ENCODE measurements around the gene PAQR4. TPM values are rescaled to one million over a fixed set of nuclear protein-coding genes. Genes with fewer than 3 reads are reported as not detected.

PAQR4 gene
- total RNA-seq, 3 donors from 2014 or later (not counting 1 experiment from before 2014, with no cell fraction given): 2.9 to 4.4 (median 3.5) TPM

GRCh38 chr16:2924901-2925755 lies 44.0 kb upstream of the PAQR4 start:
- Histone ChIP-seq H3K4me1 (ENCODE audit: control insufficient read depth, insufficient read depth, low read length) (peaks cover 7% of the 10 kb centered on the region), H3K36me3 (ENCODE audit: control insufficient read depth, insufficient read depth, low read length) (peaks cover 12% of the 10 kb centered on the region), H3K27ac (ENCODE audit: low read length) (no peak overlapping the region), H3K27me3 (ENCODE audit: control insufficient read depth, insufficient read depth, low read length) (no peaks in the 10 kb centered on the region), H3K4me3 (ENCODE audit: low read length) (no peak overlapping the region), H3K9me3 (ENCODE audit: control insufficient read depth, insufficient read depth, low read length) (no peaks in the 10 kb centered on the region)
- no peak overlapping the region for H3K27ac Mint-ChIP-seq
- no peaks in the 10 kb centered on the region for H3K27me3 Mint-ChIP-seq (ENCODE audit: low read depth in 2 of 2)
- no peaks in the 10 kb centered on the region for H3K9me3 Mint-ChIP-seq
- H3K4me1 Mint-ChIP-seq: peaks cover 9 to 16% of the 10 kb centered on the region in 2 donors
- TF ChIP-seq CTCF (IDR thresholded peaks at IDR 0.05): no peak
- intact Hi-C loops (cut with micrococcal nuclease): no loop called here
- no peak for ATAC-seq
- no peak for DNase-seq
- H3K36me3 Mint-ChIP-seq: no peaks in the 10 kb centered on the region
- WGBS (ENCODE audit: insufficient coverage): 83% methylated on average over 41 of the region's 42 CpGs
- no peak overlapping the region for H3K4me3 Mint-ChIP-seq

- WGBS (ENCODE audit: insufficient coverage): 83% methylated on average over 9 of the region's 9 CpGs
- no peak overlapping the region for H3K4me3 ChIP-seq (ENCODE audit: low read length)
- H3K9me3 ChIP-seq (ENCODE audit: control insufficient read depth, insufficient read depth, low read length): no peaks in the 10 kb centered on the region
- Mint-ChIP-seq H3K4me1 (peaks cover 9 to 16% of the 10 kb centered on the region in 2 donors), H3K36me3 (no peaks in the 10 kb centered on the region), H3K27me3 (ENCODE audit: low read depth in 2 of 2) (no peaks in the 10 kb centered on the region), H3K9me3 (no peaks in the 10 kb centered on the region), H3K27ac (peak overlapping the region in 1 of 2 donors; percentile 46), H3K4me3 (no peak overlapping the region)
- no peak overlapping the region for H3K27ac ChIP-seq (ENCODE audit: low read length)
- peaks cover 7% of the 10 kb centered on the region for H3K4me1 ChIP-seq (ENCODE audit: control insufficient read depth, insufficient read depth, low read length)
- DNase-seq: no peak
- intact Hi-C loops (cut with micrococcal nuclease): loop anchor here (2.0 kb wide), 3 partner anchors 21 to 57 kb away; partner anchors contain the start of gene FLYWCH2
- no peak for ATAC-seq
- no peaks in the 10 kb centered on the region for H3K27me3 ChIP-seq (ENCODE audit: control insufficient read depth, insufficient read depth, low read length)
- peaks cover 16% of the 10 kb centered on the region for H3K36me3 ChIP-seq (ENCODE audit: control insufficient read depth, insufficient read depth, low read length)
- no peak for TF ChIP-seq CTCF (IDR thresholded peaks at IDR 0.05)
Measured at GRCh38 chr16:2925951-2926649, 43.0 kb upstream of the PAQR4 start.

- Mint-ChIP-seq H3K4me1 (peaks cover 9 to 16% of the 10 kb centered on the region in 2 donors), H3K27me3 (ENCODE audit: low read depth in 2 of 2) (no peaks in the 10 kb centered on the region), H3K4me3 (no peak overlapping the region), H3K9me3 (no peaks in the 10 kb centered on the region), H3K36me3 (no peaks in the 10 kb centered on the region), H3K27ac (peak overlapping the region in 1 of 2 donors; percentile 46)
- H3K9me3 ChIP-seq (ENCODE audit: control insufficient read depth, insufficient read depth, low read length): no peaks in the 10 kb centered on the region
- no peaks in the 10 kb centered on the region for H3K27me3 ChIP-seq (ENCODE audit: control insufficient read depth, insufficient read depth, low read length)
- peaks cover 7% of the 10 kb centered on the region for H3K4me1 ChIP-seq (ENCODE audit: control insufficient read depth, insufficient read depth, low read length)
- no peak for ATAC-seq
- DNase-seq: no peak
- H3K36me3 ChIP-seq (ENCODE audit: control insufficient read depth, insufficient read depth, low read length): peaks cover 16% of the 10 kb centered on the region
- H3K27ac ChIP-seq (ENCODE audit: low read length): no peak overlapping the region
- intact Hi-C loops (cut with micrococcal nuclease): loop anchor here (2.0 kb wide), 3 partner anchors 22 to 58 kb away; partner anchors contain the start of gene FLYWCH2
- WGBS (ENCODE audit: insufficient coverage): 71% methylated on average over 5 of the region's 5 CpGs
- no peak overlapping the region for H3K4me3 ChIP-seq (ENCODE audit: low read length)
- no peak for TF ChIP-seq CTCF (IDR thresholded peaks at IDR 0.05)
Measured at GRCh38 chr16:2926650-2926999, 42.5 kb upstream of the PAQR4 start.

Data from natural killer cell (primary cell).